A549 (cell line): Measurements from ENCODE around the gene SH3RF3. TPM values are rescaled to one million over a fixed set of nuclear protein-coding genes. Genes with fewer than 3 reads are reported as not detected.

Experiments used
- ATAC-seq, 2 experiments: fragments of 200-7000 bp in 1 of 2; fragments of >200 bp in 1 of 2; cut with Nextera tagmentation in 1 of 2; cut with Tn5 transposase in 1 of 2; 3 replicates each; pipeline versions ENCODE4 v1.8.0 to v1.9.1; 2018 to 2020; ENCODE audit warnings: mild to moderate bottlenecking in 1 of 2, moderate library complexity in 1 of 2
- CTCF ChIA-PET: fragments of 300-600 bp; sonication (Branson Sonifier 250); formaldehyde crosslinking; extraction: SDS; loops from one replicate; lab custom pipeline; 2021; ENCODE audit warnings: antibody characterized with exemption, inconsistent platforms; lab: Yijun Ruan, JAX
- POLR2A ChIA-PET: fragments of 350-600 bp; formaldehyde crosslinking; extraction: SDS; loops from one replicate; lab custom pipeline; 2021; ENCODE audit warnings: antibody characterized with exemption, inconsistent platforms; lab: Yijun Ruan, JAX
- DNase-seq, 2 experiments: peaks; one replicate each; pipeline versions ENCODE4 v3.0.0 to v3.0.0-alpha.2; 2011 to 2016; ENCODE audit warnings: low read depth in 1 of 2, low spot score in 1 of 2
- FAIRE-seq: peaks from 2 replicates; lab custom pipeline; 2011; peaks lifted over from hg19 to GRCh38; lab: Jason Lieb, UNC
- H3K27ac ChIP-seq, 2 experiments: fragments of >200 bp; sonication (Bioruptor Twin); formaldehyde crosslinking; 3 replicates each; pipeline ENCODE4 v1.5.1; 2016 to 2017
- H3K4me1 ChIP-seq: fragments of >200 bp; sonication (Bioruptor Twin); formaldehyde crosslinking; 3 replicates; pipeline ENCODE4 v1.6.1; 2016
- H3K4me2 ChIP-seq: fragments of >200 bp; sonication (Bioruptor Twin); formaldehyde crosslinking; 3 replicates; pipeline ENCODE4 v1.6.1; 2016
- H3K4me3 ChIP-seq: fragments of >200 bp; sonication (Bioruptor Twin); formaldehyde crosslinking; 3 replicates; pipeline ENCODE4 v1.5.1; 2016
- H3K9me3 ChIP-seq: fragments of >200 bp; sonication (Bioruptor Twin); formaldehyde crosslinking; 3 replicates; pipeline ENCODE4 v1.6.1; 2016
- CEBPB ChIP-seq, 2 experiments: fragments of >200 bp in 1 of 2; sonication (Bioruptor Twin) in 1 of 2; formaldehyde crosslinking in 1 of 2; IDR thresholded peaks; 2 replicates each; pipeline ENCODE4 v1.6.1; 2012 to 2016
- CHD4 ChIP-seq: fragments of 200-600 bp; sonication (generic); IDR thresholded peaks from 2 replicates; pipeline ENCODE4 v1.6.1; 2016; ENCODE audit warnings: antibody characterized with exemption, mild to moderate bottlenecking, borderline replicate concordance
- E2F6 ChIP-seq: IDR thresholded peaks from 2 replicates; pipeline ENCODE4 v1.6.1; 2012; ENCODE audit warnings: low read depth, borderline replicate concordance
- FOSL2 ChIP-seq, 2 experiments: fragments of 450-650 bp in 1 of 2; fragments of >200 bp in 1 of 2; sonication (Bioruptor Twin) in 1 of 2; formaldehyde crosslinking; IDR thresholded peaks; 2 replicates each; pipeline versions ENCODE4 v1.5.0 to v1.6.1; 2016 to 2020; ENCODE audit warnings: mild to moderate bottlenecking in 1 of 2, moderate library complexity in 1 of 2
- GATA3 ChIP-seq: IDR thresholded peaks from 2 replicates; pipeline ENCODE4 v1.6.1; 2012; ENCODE audit warnings: borderline replicate concordance
- HMGXB4 ChIP-seq: fragments of 250-450 bp; sonication (Bioruptor Pico); IDR thresholded peaks from 2 replicates; pipeline ENCODE4 v1.5.0; 2021; ENCODE audit warnings: mild to moderate bottlenecking, moderate library complexity, borderline replicate concordance
- HOXA7 ChIP-seq: fragments of 250-450 bp; sonication (Bioruptor Pico); IDR thresholded peaks from 2 replicates; pipeline ENCODE4 v1.5.0; 2020; ENCODE audit warnings: mild to moderate bottlenecking, moderate library complexity
- HOXB5 ChIP-seq: fragments of 250-450 bp; sonication (Bioruptor Pico); IDR thresholded peaks from 2 replicates; pipeline ENCODE4 v1.5.0; 2020; ENCODE audit warnings: mild to moderate bottlenecking, moderate library complexity
- MAFK ChIP-seq: fragments of 450-650 bp; IDR thresholded peaks from 2 replicates; pipeline ENCODE4 v1.6.1; 2014; ENCODE audit not compliant: partially characterized antibody
- POLR2A ChIP-seq: IDR thresholded peaks from 2 replicates; pipeline ENCODE4 v1.6.1; 2012; ENCODE audit warnings: mild to moderate bottlenecking, low read length
- RARB ChIP-seq: fragments of 250-450 bp; sonication (Bioruptor Pico); IDR thresholded peaks from 2 replicates; pipeline ENCODE4 v1.8.0; 2021; ENCODE audit warnings: mild to moderate bottlenecking, moderate library complexity
- RFX5 ChIP-seq: fragments of 450-650 bp; IDR thresholded peaks from 2 replicates; pipeline ENCODE4 v1.7.1; 2014; ENCODE audit warnings: antibody characterized with exemption, mild to moderate bottlenecking, moderate library complexity
- RNF2 ChIP-seq: fragments of 200-600 bp; sonication (generic); IDR thresholded peaks from 2 replicates; pipeline ENCODE4 v1.6.1; 2016; ENCODE audit warnings: low read depth, mild to moderate bottlenecking, antibody characterized with exemption, moderate library complexity, borderline replicate concordance
- SREBF2 ChIP-seq: fragments of 450-650 bp; IDR thresholded peaks from 2 replicates; pipeline ENCODE4 v1.6.1; 2014; ENCODE audit warnings: mild to moderate bottlenecking, moderate library complexity
- TP53 ChIP-seq: fragments of 250-450 bp; sonication (Bioruptor Pico); IDR thresholded peaks from 2 replicates; pipeline ENCODE4 v1.5.0; 2021; ENCODE audit warnings: mild to moderate bottlenecking, moderate library complexity
- WGBS: methylation state at CpG from one replicate; pipeline ENCODE4 v1.1.6; 2017; ENCODE audit errors: missing lambda C conversion rate; 5-methylcytosine and 5-hydroxymethylcytosine counted together
- polyA plus RNA-seq, 4 experiments: library from polyadenylated mRNA; depleted of rRNA in 3 of 4; stranded (reverse); fragments of >200 nt; fragmentation: RNase III in 1 of 4; extraction: RNeasy Plus Mini Kit Qiagen cat#74134 plus additional on column Dnase treatment in 1 of 4; gene quantifications; 2 replicates in 3 of 4; 3 replicates in 1 of 4; pipeline ENCODE4 v1.2.3, GENCODE V29; 2011 to 2017

Gene SH3RF3
- polyA plus RNA-seq, 2 of the 4 experiments (the other 2 are of a cell fraction): 0.04 to 0.21 TPM

GRCh38 chr2:109270505-109271312 is 141.7 kb downstream of the SH3RF3 start:
- WGBS: 34% methylated on average over 16 of the region's 16 CpGs
- no peak overlapping the region for H3K27ac ChIP-seq
- POLR2A ChIA-PET: no interaction called here
- FAIRE-seq (no peak), DNase-seq (no peak), ATAC-seq (no peak)
- TF ChIP-seq E2F6: no peak
- TF ChIP-seq TP53 (CRISPR knock-in tag): no peak
- no peak for TF ChIP-seq RNF2
- no peak for TF ChIP-seq FOSL2 (IDR thresholded peaks at IDR 0.05)
- TF ChIP-seq FOSL2 (CRISPR knock-in tag; IDR thresholded peaks at IDR 0.05): no peak
- TF ChIP-seq CHD4: no peak
- no peak for TF ChIP-seq HOXB5 (CRISPR knock-in tag)
- H3K4me2 ChIP-seq: no peak overlapping the region
- H3K9me3 ChIP-seq: no peaks in the 10 kb centered on the region
- H3K4me3 ChIP-seq: no peak overlapping the region
- H3K4me1 ChIP-seq: no peaks in the 10 kb centered on the region
- CTCF ChIA-PET: no interaction called here

GRCh38 chr2:109271920-109272319 is 142.9 kb downstream of the SH3RF3 start:
- no peak for ATAC-seq
- Histone ChIP-seq H3K9me3 (no peaks in the 10 kb centered on the region), H3K4me3 (no peak overlapping the region), H3K27ac (no peak overlapping the region), H3K4me1 (no peaks in the 10 kb centered on the region), H3K4me2 (no peak overlapping the region)
- CTCF ChIA-PET: no interaction called here
- 96% methylated on average over 3 of the region's 3 CpGs for WGBS
- POLR2A ChIA-PET: no interaction called here
- FAIRE-seq: no peak
- no peak for DNase-seq
- TF ChIP-seq RFX5 (no peak), GATA3 (no peak), CEBPB (IDR thresholded peaks at IDR 0.05) (no peak), SREBF2 (no peak), RARB (no peak)

- FAIRE-seq (no peak), ATAC-seq (no peak), DNase-seq (no peak)
- Histone ChIP-seq H3K9me3 (no peaks in the 10 kb centered on the region), H3K4me1 (no peaks in the 10 kb centered on the region), H3K4me3 (no peak overlapping the region), H3K27ac (no peak overlapping the region), H3K4me2 (no peak overlapping the region)
- no peak for TF ChIP-seq MAFK
- no peak for TF ChIP-seq RARB
- TF ChIP-seq POLR2A: no peak
- no peak for TF ChIP-seq HOXA7 (CRISPR knock-in tag)
- no peak for TF ChIP-seq HMGXB4 (CRISPR knock-in tag)
- TF ChIP-seq RNF2: no peak
- ChIA-PET POLR2A (no interaction called here), CTCF (no interaction called here)
- 69% methylated on average over 10 of the region's 15 CpGs for WGBS
Observed at GRCh38 chr2:109272461-109272860, 143.5 kb downstream of the SH3RF3 start.
